Fibroblast of villous mesenchyme (primary cell): Measurements from ENCODE around the gene CDV3. TPM values are rescaled to one million over a fixed set of nuclear protein-coding genes. Genes with fewer than 3 reads are reported as not detected.

Experiments used
- DNase-seq: peaks from one replicate; pipeline ENCODE4 v3.0.0-alpha.2; 2010; ENCODE audit warnings: low read depth
- H3K4me3 ChIP-seq: 2 replicates; pipeline ENCODE4 v1.5.1; 2011; ENCODE audit warnings: low read depth, mild to moderate bottlenecking, low read length
- CTCF ChIP-seq: IDR thresholded peaks from 2 replicates; pipeline ENCODE4 v1.5.1; 2012; ENCODE audit warnings: low read depth, mild to moderate bottlenecking, low read length; ENCODE audit not compliant: insufficient read depth
- total RNA-seq: library from RNA; depleted of rRNA; stranded (reverse); fragments of >200 nt; gene quantifications from 2 replicates; pipeline ENCODE4 v1.2.3, GENCODE V29; 2012

CDV3 gene
- total RNA-seq, 1 donor = 277 TPM

GRCh38 chr3:133568294-133569014 lies 5.0 kb upstream of the CDV3 start:
- DNase-seq = peak; percentile 90
- TF ChIP-seq CTCF = no peak
- no peak overlapping the region for H3K4me3 ChIP-seq

- H3K4me3 ChIP-seq = no peak overlapping the region
- peak; percentile 42 for DNase-seq
- no peak for TF ChIP-seq CTCF
These were observed 3.1 kb upstream of the CDV3 start for GRCh38 chr3:133570139-133570936.

- TF ChIP-seq CTCF = no peak
- H3K4me3 ChIP-seq = no peak overlapping the region
- DNase-seq = no peak
These were observed 2.6 kb upstream of the CDV3 start for GRCh38 chr3:133570937-133571320.

- TF ChIP-seq CTCF = no peak
- peak; percentile 67 for DNase-seq
- peak overlapping the region; percentile 27 for H3K4me3 ChIP-seq
These were observed 1.1 kb upstream of the CDV3 start for GRCh38 chr3:133572158-133573053.

- H3K4me3 ChIP-seq = peak overlapping the region; percentile 86
- peak; percentile 20 for TF ChIP-seq CTCF
- DNase-seq = peak; percentile 100
These were observed 345 bp upstream of the CDV3 start for GRCh38 chr3:133573054-133573628.

GRCh38 chr3:133574260-133574881 lies 885 bp downstream of the CDV3 start:
- TF ChIP-seq CTCF = no peak
- peak overlapping the region; percentile 86 for H3K4me3 ChIP-seq
- peak; percentile 82 for DNase-seq
